Measurements from ENCODE around the gene TAOK3. TPM values are rescaled to one million over a fixed set of nuclear protein-coding genes. Genes with fewer than 3 reads are reported as not detected.

The TAOK3 gene
- polyA plus RNA-seq, 1 experiment, result 56.4 TPM

- H3K4me3 ChIP-seq (ENCODE audit: low read depth, low read length), result no peak overlapping the region
- ChIA-PET POLR2A (interaction anchor here (0.6 to 0.7 kb wide), 2 partner anchors 10 to 63 kb away, joined by 3 to 6 read pairs; no protein-coding TSS in a partner anchor), CTCF (interaction anchor here (0.6 to 1.9 kb wide), 5 partner anchors 9 to 203 kb away, joined by 3 to 10 read pairs (median 4); no protein-coding TSS in a partner anchor)
- no peak overlapping the region for H3K27ac ChIP-seq (ENCODE audit: low read depth, low read length)
- no peaks in the 10 kb centered on the region for H3K27me3 ChIP-seq (ENCODE audit: control insufficient read depth, insufficient read depth, low read length)
- DNase-seq (ENCODE audit: low read depth, low spot score), result no peak
- no peak for TF ChIP-seq CTCF (IDR thresholded peaks at IDR 0.05; ENCODE audit: low read depth, low read length)
- H3K9me3 ChIP-seq (ENCODE audit: control insufficient read depth, insufficient read depth, low read length), result peaks cover 2% of the 10 kb centered on the region; the same call in 1 of the 2 replicates
These were observed 3.9 kb downstream of the TAOK3 start for GRCh38 chr12:118368821-118369220.

DNA sequence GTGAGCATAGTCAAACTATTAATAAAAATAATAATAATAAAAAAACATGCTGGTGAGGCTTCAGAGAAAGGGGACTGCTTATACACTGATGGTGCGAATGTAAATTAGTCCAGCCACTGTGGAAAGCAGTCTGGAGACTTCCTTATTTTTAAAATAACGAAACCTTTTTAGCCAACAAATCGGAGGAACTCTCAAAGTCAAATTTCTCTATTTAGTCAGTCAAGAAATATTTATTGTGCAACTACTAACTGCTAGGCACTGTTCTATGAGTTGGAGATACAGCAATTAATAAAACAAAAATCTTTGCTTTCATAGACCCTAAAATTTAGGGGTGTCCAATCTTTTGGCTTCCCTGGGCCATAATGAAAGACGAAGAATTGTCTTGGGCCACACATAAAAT lies 10.8 kb downstream of the TAOK3 start:
- Histone ChIP-seq H3K9me3 (ENCODE audit: control insufficient read depth, insufficient read depth, low read length) (no peaks in the 10 kb centered on the region), H3K4me3 (ENCODE audit: low read depth, low read length) (no peak overlapping the region), H3K27me3 (ENCODE audit: control insufficient read depth, insufficient read depth, low read length) (no peaks in the 10 kb centered on the region), H3K27ac (ENCODE audit: low read depth, low read length) (no peak overlapping the region)
- POLR2A ChIA-PET, result interaction anchor here (0.7 kb wide), 1 partner anchor 54 kb away, joined by 3 read pairs; no protein-coding TSS in a partner anchor
- no peak for TF ChIP-seq CTCF (IDR thresholded peaks at IDR 0.05; ENCODE audit: low read depth, low read length)
- CTCF ChIA-PET, result no interaction called here
- no peak for DNase-seq (ENCODE audit: low read depth, low spot score)

GRCh38 chr12:118361092-118361404 lies 11.7 kb downstream of the TAOK3 start:
- TF ChIP-seq CTCF (IDR thresholded peaks at IDR 0.05; ENCODE audit: low read depth, low read length), result no peak
- CTCF ChIA-PET, result no interaction called here
- POLR2A ChIA-PET, result no interaction called here
- Histone ChIP-seq H3K27me3 (ENCODE audit: control insufficient read depth, insufficient read depth, low read length) (no peaks in the 10 kb centered on the region), H3K27ac (ENCODE audit: low read depth, low read length) (peak overlapping the region; percentile 41), H3K9me3 (ENCODE audit: control insufficient read depth, insufficient read depth, low read length) (no peaks in the 10 kb centered on the region), H3K4me3 (ENCODE audit: low read depth, low read length) (no peak overlapping the region)
- DNase-seq (ENCODE audit: low read depth, low spot score), result no peak

DNA sequence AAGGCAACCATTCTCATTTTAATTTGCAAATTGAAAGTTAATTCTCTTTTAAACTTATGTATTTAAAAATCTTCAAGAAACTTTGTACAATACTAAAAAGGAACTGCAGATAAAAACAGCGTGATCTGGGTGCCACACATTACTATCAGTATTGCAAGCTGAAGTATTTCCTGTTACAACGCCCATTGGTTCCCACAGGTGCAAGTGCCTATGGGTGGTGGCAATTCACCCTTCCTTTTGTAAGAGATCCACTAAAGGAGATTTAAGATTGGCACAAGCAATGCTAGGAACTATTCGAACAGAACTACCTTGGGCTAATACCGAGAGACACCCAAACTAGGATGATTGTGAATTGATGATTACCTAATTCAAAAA lies 13.2 kb downstream of the TAOK3 start:
- ChIA-PET POLR2A (interaction anchor here (0.8 to 1.7 kb wide), 2 partner anchors 12 to 13 kb away, joined by 3 to 5 read pairs; partner anchors contain the start of gene TAOK3), CTCF (interaction anchor here (0.9 to 6.0 kb wide), 3 partner anchors 8 to 179 kb away, joined by 3 to 59 read pairs (median 3); partner anchors contain the start of gene SUDS3)
- no peak overlapping the region for H3K4me3 ChIP-seq (ENCODE audit: low read depth, low read length)
- H3K27ac ChIP-seq (ENCODE audit: low read depth, low read length), result no peak overlapping the region
- DNase-seq (ENCODE audit: low read depth, low spot score), result no peak
- no peaks in the 10 kb centered on the region for H3K27me3 ChIP-seq (ENCODE audit: control insufficient read depth, insufficient read depth, low read length)
- no peaks in the 10 kb centered on the region; the same call in 1 of the 2 replicates for H3K9me3 ChIP-seq (ENCODE audit: control insufficient read depth, insufficient read depth, low read length)
- TF ChIP-seq CTCF (IDR thresholded peaks at IDR 0.05; ENCODE audit: low read depth, low read length), result no peak

- Histone ChIP-seq H3K27me3 (ENCODE audit: control insufficient read depth, insufficient read depth, low read length) (no peaks in the 10 kb centered on the region), H3K27ac (ENCODE audit: low read depth, low read length) (no peak overlapping the region), H3K9me3 (ENCODE audit: control insufficient read depth, insufficient read depth, low read length) (no peaks in the 10 kb centered on the region; the same call in 1 of the 2 replicates), H3K4me3 (ENCODE audit: low read depth, low read length) (no peak overlapping the region)
- POLR2A ChIA-PET, result interaction anchor here (0.6 to 1.7 kb wide), 5 partner anchors 10 to 1393 kb away, joined by 3 to 5 read pairs (median 3); partner anchors contain the start of gene TAOK3
- no peak for TF ChIP-seq CTCF (IDR thresholded peaks at IDR 0.05; ENCODE audit: low read depth, low read length)
- no peak for DNase-seq (ENCODE audit: low read depth, low spot score)
- CTCF ChIA-PET, result interaction anchor here (0.6 to 6.0 kb wide), 9 partner anchors 9 to 178 kb away, joined by 3 to 59 read pairs (median 3); partner anchors contain the start of gene SUDS3
These were observed 13.8 kb downstream of the TAOK3 start for GRCh38 chr12:118358612-118359540.
